Peyer's patch (tissue), 4 donors: Measurements from ENCODE around the gene B3GALNT2.

Experiments used
- CTCF ChIP-seq, 6 experiments: fragments of 450-650 bp in 4 of 6; fragments of 200-600 bp in 2 of 6; sonication (generic) in 1 of 6; IDR thresholded peaks; one replicate each; pipeline ENCODE4 v1.5.1; 2017 to 2019; ENCODE audit warnings: antibody characterized with exemption in 6 of 6, mild to moderate bottlenecking in 3 of 6, moderate library complexity in 1 of 6
- POLR2A ChIP-seq, 2 donors: fragments of 450-650 bp; IDR thresholded peaks; one replicate each; pipeline ENCODE4 v1.5.1; 2017; ENCODE audit warnings: antibody characterized with exemption in 2 of 2, mild to moderate bottlenecking in 2 of 2, moderate library complexity in 2 of 2

GRCh38 chr1:235527196-235527814 lies 23.1 kb upstream of the B3GALNT2 start:
- TF ChIP-seq CTCF (IDR thresholded peaks at IDR 0.05) (no peak), POLR2A (IDR thresholded peaks at IDR 0.05) (no peak)
